Stimulated activated CD4-positive, alpha-beta T cell treated with anti-CD3 and anti-CD28 coated beads, Interleukin-15, amount 100 ng/mL, for 24 hours (primary cell): ENCODE measurements around the gene GRIK2.

Experiments used
- DNase-seq: peaks from one replicate; pipeline ENCODE4 v3.0.0-alpha.2; 2020

GRIK2 gene

GRCh38 chr6:101462576-101462975 is 69.1 kb downstream of the GRIK2 start:
- no peak for DNase-seq

GRCh38 chr6:101465863-101466262 is 72.4 kb downstream of the GRIK2 start:
- DNase-seq, result no peak

GRCh38 chr6:101477436-101477835 is 83.9 kb downstream of the GRIK2 start:
- DNase-seq, result no peak

GRCh38 chr6:101478891-101479290 is 85.4 kb downstream of the GRIK2 start:
- no peak for DNase-seq

- no peak for DNase-seq
These were observed 89.1 kb downstream of the GRIK2 start for GRCh38 chr6:101482606-101483005.

- no peak for DNase-seq
These were observed 91.3 kb downstream of the GRIK2 start for GRCh38 chr6:101484781-101485180.

- DNase-seq, result no peak
These were observed 92.6 kb downstream of the GRIK2 start for GRCh38 chr6:101486124-101486523.

- no peak for DNase-seq
These were observed 93.2 kb downstream of the GRIK2 start for GRCh38 chr6:101486726-101487125.

- DNase-seq, result no peak
These were observed 95.9 kb downstream of the GRIK2 start for GRCh38 chr6:101489456-101489855.

GRCh38 chr6:101490857-101491256 is 97.3 kb downstream of the GRIK2 start:
- no peak for DNase-seq

GRCh38 chr6:101502818-101503217 is 109.3 kb downstream of the GRIK2 start:
- no peak for DNase-seq

- DNase-seq, result no peak
These were observed 116.0 kb downstream of the GRIK2 start for GRCh38 chr6:101509536-101509935.

- no peak for DNase-seq
These were observed 119.7 kb downstream of the GRIK2 start for GRCh38 chr6:101513181-101513580.

- DNase-seq, result no peak
These were observed 123.1 kb downstream of the GRIK2 start for GRCh38 chr6:101516578-101516977.

GRCh38 chr6:101517632-101518031 is 124.1 kb downstream of the GRIK2 start:
- no peak for DNase-seq

GRCh38 chr6:101522254-101522653 is 128.7 kb downstream of the GRIK2 start:
- no peak for DNase-seq

- no peak for DNase-seq
These were observed 134.0 kb downstream of the GRIK2 start for GRCh38 chr6:101527467-101527866.

GRCh38 chr6:101528801-101529200 is 135.3 kb downstream of the GRIK2 start:
- DNase-seq, result no peak

GRCh38 chr6:101531538-101531937 is 138.0 kb downstream of the GRIK2 start:
- DNase-seq, result no peak

GRCh38 chr6:101534386-101534785 is 140.9 kb downstream of the GRIK2 start:
- DNase-seq, result no peak

GRCh38 chr6:101534821-101535220 is 141.3 kb downstream of the GRIK2 start:
- DNase-seq, result no peak

- no peak for DNase-seq
These were observed 144.3 kb downstream of the GRIK2 start for GRCh38 chr6:101537753-101538316.

- no peak for DNase-seq
These were observed 146.2 kb downstream of the GRIK2 start for GRCh38 chr6:101539510-101540245.

- no peak for DNase-seq
These were observed 148.4 kb downstream of the GRIK2 start for GRCh38 chr6:101541894-101542293.

- DNase-seq, result no peak
These were observed 150.3 kb downstream of the GRIK2 start for GRCh38 chr6:101543796-101544195.
